Panc1 (cell line): ENCODE results near the gene OBP2A. TPM values are rescaled to one million over a fixed set of nuclear protein-coding genes. Genes with fewer than 3 reads are reported as not detected.

Experiments used
- ATAC-seq: fragments of 200-7000 bp; cut with Tn5 transposase; 2 replicates; pipeline ENCODE4 v1.9.1; 2020; ENCODE audit warnings: mild to moderate bottlenecking, moderate library complexity
- BruUV-seq: library from RNA; stranded (reverse); fragments of 400-500 nt; replicated peaks from 2 replicates; lab custom pipeline; 2021; lab: Mats Ljungman, UMichigan
- CTCF ChIA-PET: fragments of 300-600 bp; sonication (Branson Sonifier 250); formaldehyde crosslinking; loops from one replicate; lab custom pipeline; 2022; ENCODE audit warnings: antibody characterized with exemption; lab: Charles Lee
- POLR2A ChIA-PET: fragments of 300-600 bp; sonication (Branson Sonifier 250); formaldehyde crosslinking; loops from one replicate; lab custom pipeline; 2022; ENCODE audit warnings: antibody characterized with exemption; lab: Charles Lee
- DNase-seq: peaks from one replicate; pipeline ENCODE4 v3.0.0-alpha.2; 2010; ENCODE audit warnings: low read depth, low spot score
- H3K27ac ChIP-seq: 2 replicates; pipeline ENCODE4 v1.5.1; 2011; ENCODE audit warnings: mild to moderate bottlenecking, low read length, inconsistent platforms
- H3K27me3 ChIP-seq: fragments of 200-500 bp; sonication (Bioruptor generic); 2 replicates; pipeline ENCODE4 v1.6.0; 2014; ENCODE audit warnings: low read length, inconsistent platforms; ENCODE audit not compliant: control insufficient read depth, insufficient read depth
- H3K36me3 ChIP-seq: fragments of 200-500 bp; sonication (Bioruptor generic); 2 replicates; pipeline ENCODE4 v1.5.1; 2014; ENCODE audit warnings: inconsistent platforms, mild to moderate bottlenecking, low read length, moderate library complexity; ENCODE audit not compliant: control insufficient read depth, insufficient read depth
- H3K4me1 ChIP-seq: 2 replicates; pipeline ENCODE4 v1.5.1; 2011; ENCODE audit warnings: inconsistent platforms, mild to moderate bottlenecking, low read length, moderate library complexity; ENCODE audit not compliant: control insufficient read depth, insufficient read depth
- H3K4me3 ChIP-seq, 2 experiments: 2 replicates each; pipeline ENCODE4 v1.5.1; 2011 to 2012; ENCODE audit warnings: low read depth in 2 of 2, low read length in 2 of 2, mild to moderate bottlenecking in 2 of 2, inconsistent platforms in 1 of 2, moderate library complexity in 1 of 2
- H3K9me3 ChIP-seq: fragments of 200-500 bp; sonication (Bioruptor generic); 2 replicates; pipeline ENCODE4 v1.5.1; 2014; ENCODE audit warnings: low read depth, mild to moderate bottlenecking, inconsistent platforms, low read length, moderate library complexity; ENCODE audit not compliant: control insufficient read depth, insufficient read depth
- CTCF ChIP-seq: fragments of 450-650 bp; IDR thresholded peaks from 2 replicates; pipeline ENCODE4 v1.5.1; 2017; ENCODE audit warnings: mild to moderate bottlenecking
- POLR2AphosphoS5 ChIP-seq: IDR thresholded peaks from 2 replicates; pipeline ENCODE4 v1.6.1; 2012; ENCODE audit warnings: mild to moderate bottlenecking, low read depth, low read length, moderate library complexity
- REST ChIP-seq, 2 experiments: IDR thresholded peaks; 2 replicates each; pipeline ENCODE4 v1.6.1; 2011 to 2012; ENCODE audit warnings: low read depth in 2 of 2, control low read depth in 1 of 2, low read length in 1 of 2, mild to moderate bottlenecking in 1 of 2, moderate library complexity in 1 of 2; ENCODE audit not compliant: insufficient read depth in 1 of 2
- SIN3A ChIP-seq: IDR thresholded peaks from 2 replicates; pipeline ENCODE4 v1.6.1; 2012; ENCODE audit warnings: low read depth, mild to moderate bottlenecking, low read length, moderate library complexity, borderline replicate concordance; ENCODE audit not compliant: insufficient read depth
- TCF7L2 ChIP-seq: IDR thresholded peaks from 2 replicates; pipeline ENCODE4 v1.6.1; 2011; ENCODE audit warnings: mild to moderate bottlenecking, low read depth, low read length, inconsistent platforms
- in situ Hi-C: cut with HindIII; loops from 2 replicates; pipeline ENCODE4 v1.10.0; 2016; ENCODE audit warnings: low sequenced_read_pairs, low pct_unique_long_range_greater_than_20kb
- intact Hi-C: fragments of 100-400 bp; cut with micrococcal nuclease; formaldehyde crosslinking; loops from one replicate; pipeline ENCODE4 v1.10.0; 2022; ENCODE audit not compliant: unreplicated experiment
- total RNA-seq: library from RNA; stranded (reverse); gene quantifications from one replicate; pipeline ENCODE4 v1.2.1, GENCODE V29; 2021; ENCODE audit not compliant: unreplicated experiment

The OBP2A gene
- total RNA-seq, 1 experiment from 2014 or later = not detected

GRCh38 chr9:135580664-135581380 lies 34.9 kb downstream of the OBP2A start:
- no TSS peak for BruUV-seq
- Histone ChIP-seq H3K4me3 (no peak overlapping the region), H3K9me3 (no peaks in the 10 kb centered on the region), H3K27me3 (no peaks in the 10 kb centered on the region), H3K4me1 (no peaks in the 10 kb centered on the region), H3K36me3 (no peaks in the 10 kb centered on the region), H3K27ac (no peak overlapping the region)
- ChIA-PET CTCF (no interaction called here), POLR2A (no interaction called here)
- DNase-seq (no peak), ATAC-seq (no peak)
- intact Hi-C loops = no loop called here
- in situ Hi-C loops = no loop called here
- TF ChIP-seq POLR2AphosphoS5 = no peak
- no peak for TF ChIP-seq REST (IDR thresholded peaks at IDR 0.05; ENCODE audit: insufficient read depth in 1 of 2, low read depth in 2 of 2, low read length in 1 of 2)
- TF ChIP-seq CTCF = no peak
- TF ChIP-seq SIN3A = no peak
- TF ChIP-seq TCF7L2 = no peak

GRCh38 chr9:135581636-135582426 lies 35.9 kb downstream of the OBP2A start:
- Histone ChIP-seq H3K4me1 (no peaks in the 10 kb centered on the region), H3K27me3 (no peaks in the 10 kb centered on the region), H3K27ac (no peak overlapping the region), H3K4me3 (no peak overlapping the region), H3K9me3 (no peaks in the 10 kb centered on the region), H3K36me3 (no peaks in the 10 kb centered on the region)
- CTCF ChIA-PET = no interaction called here
- DNase-seq (no peak), ATAC-seq (no peak)
- BruUV-seq = no TSS peak
- POLR2A ChIA-PET = no interaction called here
- intact Hi-C loops (no loop called here), in situ Hi-C loops (no loop called here)
- TF ChIP-seq SIN3A = no peak
- TF ChIP-seq CTCF = no peak
- no peak for TF ChIP-seq TCF7L2
- TF ChIP-seq REST (IDR thresholded peaks at IDR 0.05; ENCODE audit: insufficient read depth in 1 of 2, low read depth in 2 of 2, low read length in 1 of 2) = no peak
- no peak for TF ChIP-seq POLR2AphosphoS5
